Loucy (cell line): ENCODE measurements around the gene ATRIP.
A peak's percentile ranks its signal among the peaks of the same experiment; 100 is the strongest.

Experiments used
- H2AFZ ChIP-seq: fragments of 200-600 bp; sonication (generic); 2 replicates; pipeline ENCODE4 v1.6.0; 2016; ENCODE audit warnings: antibody characterized with exemption, mild to moderate bottlenecking, low read length, moderate library complexity
- H3F3A ChIP-seq: fragments of 200-600 bp; 2 replicates; pipeline ENCODE4 v1.6.0; 2016; ENCODE audit warnings: antibody characterized with exemption, low read depth, mild to moderate bottlenecking
- H3K27me3 ChIP-seq: fragments of 200-600 bp; sonication (generic); 2 replicates; pipeline ENCODE4 v1.6.1; 2014; ENCODE audit warnings: low read length, mild to moderate bottlenecking; ENCODE audit not compliant: insufficient read depth, poor library complexity, severe bottlenecking
- H3K36me3 ChIP-seq: fragments of 200-600 bp; sonication (generic); 2 replicates; pipeline ENCODE4 v1.6.1; 2016; ENCODE audit warnings: low read length; ENCODE audit not compliant: insufficient read depth
- H3K4me1 ChIP-seq: fragments of 200-600 bp; sonication (generic); 2 replicates; pipeline ENCODE4 v1.5.1; 2014; ENCODE audit warnings: low read length, mild to moderate bottlenecking; ENCODE audit not compliant: insufficient read depth, poor library complexity, severe bottlenecking
- H3K4me2 ChIP-seq: fragments of 200-600 bp; sonication (generic); 2 replicates; pipeline ENCODE4 v1.6.0; 2014; ENCODE audit warnings: antibody characterized with exemption, low read length, low read depth, mild to moderate bottlenecking; ENCODE audit not compliant: poor library complexity, severe bottlenecking
- H3K4me3 ChIP-seq: fragments of 200-600 bp; sonication (generic); 2 replicates; pipeline ENCODE4 v1.5.1; 2014; ENCODE audit warnings: low read length, mild to moderate bottlenecking, mixed read lengths; ENCODE audit not compliant: poor library complexity, severe bottlenecking
- H3K79me2 ChIP-seq: fragments of 200-600 bp; sonication (generic); 2 replicates; pipeline ENCODE4 v1.6.1; 2014; ENCODE audit warnings: low read length; ENCODE audit not compliant: insufficient read depth
- H3K9ac ChIP-seq: fragments of 200-600 bp; sonication (generic); 2 replicates; pipeline ENCODE4 v1.6.0; 2014; ENCODE audit warnings: mild to moderate bottlenecking, low read depth, low read length, moderate library complexity; ENCODE audit not compliant: poor library complexity, severe bottlenecking
- H3K9me2 ChIP-seq: fragments of 200-600 bp; sonication (generic); replicated peaks from 2 replicates; pipeline ENCODE4 v1.6.1; 2016; ENCODE audit warnings: low read depth, low read length, mixed read lengths
- H3K9me3 ChIP-seq: fragments of 200-600 bp; sonication (generic); 2 replicates; pipeline ENCODE4 v1.6.1; 2014; ENCODE audit warnings: mild to moderate bottlenecking, antibody characterized with exemption, low read length, low read depth; ENCODE audit not compliant: insufficient read depth
- H4K20me1 ChIP-seq: fragments of 200-600 bp; sonication (generic); 2 replicates; pipeline ENCODE4 v1.6.0; 2014; ENCODE audit warnings: antibody characterized with exemption, low read length, mild to moderate bottlenecking; ENCODE audit not compliant: insufficient read depth, poor library complexity, severe bottlenecking
- CTCF ChIP-seq: fragments of 200-600 bp; sonication (generic); conservative IDR thresholded peaks from 2 replicates; pipeline ENCODE4 v1.5.1; 2014; ENCODE audit warnings: mild to moderate bottlenecking, antibody characterized with exemption, low read length
- EZH2phosphoT487 ChIP-seq: fragments of 200-600 bp; IDR thresholded peaks from 2 replicates; pipeline ENCODE4 v1.6.1; 2018; ENCODE audit warnings: antibody characterized with exemption, mild to moderate bottlenecking, moderate library complexity, borderline replicate concordance

The ATRIP gene

DNA sequence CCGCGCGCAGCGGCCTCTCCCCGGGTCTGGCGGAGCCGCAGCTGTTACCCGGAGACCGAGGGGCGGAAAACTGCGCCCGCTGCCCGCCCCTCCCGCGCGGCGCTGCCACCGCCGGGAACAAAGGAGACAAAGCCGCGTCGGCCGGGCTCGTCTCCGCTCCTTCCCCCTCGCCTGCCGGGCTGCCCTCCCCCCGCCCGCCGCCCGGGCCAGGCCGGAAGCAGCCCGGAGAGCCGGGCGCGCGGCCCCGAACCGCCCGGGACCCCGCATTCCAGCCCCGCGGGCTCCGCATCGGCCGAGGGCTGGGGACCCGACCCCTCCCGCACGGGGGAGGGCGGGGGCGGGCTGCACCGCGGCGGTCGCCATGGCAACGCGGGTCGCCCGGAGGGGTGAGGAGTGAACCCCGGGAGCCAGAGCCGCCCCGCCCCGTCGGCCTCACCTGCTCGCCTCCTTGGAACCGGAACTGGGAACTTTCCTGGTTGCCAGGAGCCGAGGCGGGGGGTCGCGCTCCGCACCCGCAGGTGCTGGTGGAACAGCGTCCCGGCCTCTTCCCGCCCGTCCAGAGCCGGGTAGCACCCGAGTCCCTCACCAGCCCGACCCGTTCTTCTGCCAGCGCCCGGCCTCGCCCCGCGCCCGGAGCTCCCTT, 17.1 kb upstream of the ATRIP start:
- Histone ChIP-seq H3K9me2 (no peaks in the 10 kb centered on the region), H4K20me1 (peaks cover 18% of the 10 kb centered on the region), H3K36me3 (no peaks in the 10 kb centered on the region), H2AFZ (peak overlapping the region; percentile 62), H3F3A (no peaks in the 10 kb centered on the region), H3K27me3 (no peaks in the 10 kb centered on the region), H3K9me3 (no peaks in the 10 kb centered on the region), H3K9ac (peak overlapping the region; percentile 82), H3K4me2 (peak overlapping the region; percentile 96), H3K4me1 (peaks cover 46% of the 10 kb centered on the region), H3K4me3 (peak overlapping the region; percentile 78), H3K79me2 (peaks cover 54% of the 10 kb centered on the region)
- TF ChIP-seq CTCF = no peak
- no peak for TF ChIP-seq EZH2phosphoT487

DNA sequence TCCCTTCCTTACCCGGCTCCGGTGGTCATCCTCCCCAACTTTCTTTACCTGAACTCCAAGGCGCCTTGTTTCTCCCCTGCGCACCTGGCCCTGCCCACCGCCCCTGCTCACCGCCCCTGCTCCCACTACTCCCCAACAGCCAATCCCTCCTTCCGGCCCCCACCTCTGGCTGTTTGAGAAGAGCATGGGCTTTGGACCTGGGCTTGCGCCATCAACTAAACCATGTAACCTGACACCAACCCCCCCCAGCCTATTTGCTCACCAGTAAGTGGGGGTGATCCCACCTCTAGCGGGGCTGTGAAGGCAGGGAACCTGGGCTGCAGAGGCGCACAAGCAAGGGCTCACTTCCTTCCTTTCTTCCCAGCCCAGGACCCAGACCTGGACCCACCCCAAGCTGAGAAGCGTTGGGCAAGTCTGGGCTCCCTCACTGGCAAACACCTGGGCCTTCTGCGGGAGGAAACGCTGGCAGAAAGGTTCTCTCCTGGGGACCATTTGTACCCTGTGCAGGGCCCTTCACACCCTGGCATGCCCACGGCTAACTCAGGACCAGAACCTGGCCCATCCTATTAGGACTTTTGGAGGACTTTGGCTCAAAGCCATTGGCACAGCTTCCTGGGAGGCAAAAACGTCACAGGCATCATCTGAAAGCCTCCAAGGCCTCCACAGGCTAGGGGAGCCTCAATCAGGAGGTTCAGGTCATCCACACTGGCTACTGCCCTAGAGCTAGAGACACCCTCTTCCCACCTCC, 16.4 kb upstream of the ATRIP start, which contains the start of gene PLXNB1:
Gene PLXNB1 (minus strand): TSS at position 127 of the 748 bp plus-strand sequence. CDS start 5,475 bp downstream, outside the sequence.
- H3K9ac ChIP-seq = peak within 1 kb of the TSS; percentile 82
- TF ChIP-seq CTCF (no peak), EZH2phosphoT487 (no peak)
- peaks cover 48% of the 10 kb centered on the region for H3K79me2 ChIP-seq
- H3K36me3 ChIP-seq = no peaks in the 10 kb centered on the region
- H4K20me1 ChIP-seq = peaks cover 18% of the 10 kb centered on the region
- H3K4me2 ChIP-seq = peak within 1 kb of the TSS; percentile 96
- peak within 1 kb of the TSS; percentile 62 for H2AFZ ChIP-seq
- peaks cover 41% of the 10 kb centered on the region for H3K4me1 ChIP-seq
- no peaks in the 10 kb centered on the region for H3F3A ChIP-seq
- H3K9me2 ChIP-seq = no peaks in the 10 kb centered on the region
- H3K4me3 ChIP-seq = peak within 1 kb of the TSS; percentile 78
- no peaks in the 10 kb centered on the region for H3K9me3 ChIP-seq
- no peaks in the 10 kb centered on the region for H3K27me3 ChIP-seq

DNA sequence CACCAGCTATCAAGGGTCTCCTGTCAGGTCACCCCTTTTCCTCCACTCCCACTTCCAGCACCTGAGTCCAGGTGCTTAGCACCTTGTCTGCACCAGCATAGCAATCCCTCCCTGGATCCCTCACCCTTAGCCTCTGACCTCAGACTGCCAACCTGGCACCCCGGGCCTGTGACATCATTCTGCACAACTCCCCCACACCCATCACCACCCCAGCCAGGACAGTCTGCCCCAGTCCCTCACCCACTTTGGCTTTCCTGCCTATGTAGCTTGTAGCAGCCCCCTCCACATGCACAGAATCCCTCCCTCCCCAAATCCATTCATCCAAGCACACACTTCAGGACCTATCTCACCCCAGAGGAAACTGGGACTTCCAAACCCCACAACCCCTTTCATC, 15.8 kb upstream of the ATRIP start:
- Histone ChIP-seq H3F3A (no peaks in the 10 kb centered on the region), H2AFZ (no peak overlapping the region), H4K20me1 (peaks cover 18% of the 10 kb centered on the region), H3K9me3 (no peaks in the 10 kb centered on the region), H3K36me3 (no peaks in the 10 kb centered on the region), H3K27me3 (no peaks in the 10 kb centered on the region), H3K4me1 (peaks cover 36% of the 10 kb centered on the region), H3K9me2 (no peaks in the 10 kb centered on the region), H3K79me2 (peaks cover 42% of the 10 kb centered on the region), H3K4me2 (peak overlapping the region; percentile 73), H3K9ac (peak overlapping the region; percentile 82), H3K4me3 (peak overlapping the region; percentile 78)
- TF ChIP-seq EZH2phosphoT487 (no peak), CTCF (no peak)
